ENCODE results near the gene SUSD6.

SUSD6 gene, protein sequence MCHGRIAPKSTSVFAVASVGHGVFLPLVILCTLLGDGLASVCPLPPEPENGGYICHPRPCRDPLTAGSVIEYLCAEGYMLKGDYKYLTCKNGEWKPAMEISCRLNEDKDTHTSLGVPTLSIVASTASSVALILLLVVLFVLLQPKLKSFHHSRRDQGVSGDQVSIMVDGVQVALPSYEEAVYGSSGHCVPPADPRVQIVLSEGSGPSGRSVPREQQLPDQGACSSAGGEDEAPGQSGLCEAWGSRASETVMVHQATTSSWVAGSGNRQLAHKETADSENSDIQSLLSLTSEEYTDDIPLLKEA

DNA sequence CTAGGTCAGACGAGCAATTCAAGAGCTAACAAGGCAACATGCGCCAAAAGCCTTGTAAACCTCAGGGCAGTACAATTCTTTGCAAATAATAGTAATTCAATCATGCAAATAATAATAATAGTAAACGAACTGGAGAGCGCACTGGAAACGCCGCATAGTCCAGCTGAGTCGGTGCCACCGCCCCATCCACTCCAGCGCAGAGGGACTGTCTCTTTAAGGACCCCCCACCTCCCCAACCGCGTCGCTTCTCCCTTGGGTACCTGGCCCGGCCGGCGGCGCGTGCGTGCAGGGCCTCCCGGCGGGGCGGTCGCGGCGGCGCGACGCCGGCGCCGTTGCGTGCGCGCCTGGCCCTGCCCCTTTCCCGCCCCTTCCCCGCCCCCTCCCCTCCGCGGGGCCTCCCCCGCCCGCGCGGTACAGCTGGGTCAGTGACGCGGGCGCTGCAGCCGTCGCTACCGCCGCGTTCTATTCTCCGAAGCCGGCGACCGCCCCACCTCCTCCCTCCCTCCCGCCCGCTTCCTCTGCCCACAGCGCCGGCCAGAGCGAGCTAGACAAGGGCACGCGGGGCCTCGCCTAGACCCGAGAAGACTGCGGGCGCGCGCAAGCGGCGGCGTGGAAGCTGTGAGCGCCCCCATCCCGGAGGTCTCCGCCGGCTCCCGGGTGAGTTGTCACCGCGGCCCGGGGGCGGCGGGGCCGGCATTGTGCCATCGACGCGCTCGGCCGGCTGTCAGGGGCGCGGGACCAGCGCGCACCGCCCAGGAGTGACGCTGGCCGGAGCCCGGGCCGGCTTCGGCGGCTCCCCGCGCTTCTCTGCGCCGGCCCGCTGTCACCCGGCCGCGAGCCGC is at the start of gene SUSD6:
SUSD6 (plus strand) TSS at position 425 of the 842 bp plus-strand sequence. CDS start 46,997 bp downstream, outside the sequence.
- H3K27ac ChIP-seq: peak within 1 kb of the TSS; percentile 85
- no peak for TF ChIP-seq ZFX (IDR thresholded peaks at IDR 0.05)
- TF ChIP-seq, protein P1, sequence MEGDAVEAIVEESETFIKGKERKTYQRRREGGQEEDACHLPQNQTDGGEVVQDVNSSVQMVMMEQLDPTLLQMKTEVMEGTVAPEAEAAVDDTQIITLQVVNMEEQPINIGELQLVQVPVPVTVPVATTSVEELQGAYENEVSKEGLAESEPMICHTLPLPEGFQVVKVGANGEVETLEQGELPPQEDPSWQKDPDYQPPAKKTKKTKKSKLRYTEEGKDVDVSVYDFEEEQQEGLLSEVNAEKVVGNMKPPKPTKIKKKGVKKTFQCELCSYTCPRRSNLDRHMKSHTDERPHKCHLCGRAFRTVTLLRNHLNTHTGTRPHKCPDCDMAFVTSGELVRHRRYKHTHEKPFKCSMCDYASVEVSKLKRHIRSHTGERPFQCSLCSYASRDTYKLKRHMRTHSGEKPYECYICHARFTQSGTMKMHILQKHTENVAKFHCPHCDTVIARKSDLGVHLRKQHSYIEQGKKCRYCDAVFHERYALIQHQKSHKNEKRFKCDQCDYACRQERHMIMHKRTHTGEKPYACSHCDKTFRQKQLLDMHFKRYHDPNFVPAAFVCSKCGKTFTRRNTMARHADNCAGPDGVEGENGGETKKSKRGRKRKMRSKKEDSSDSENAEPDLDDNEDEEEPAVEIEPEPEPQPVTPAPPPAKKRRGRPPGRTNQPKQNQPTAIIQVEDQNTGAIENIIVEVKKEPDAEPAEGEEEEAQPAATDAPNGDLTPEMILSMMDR (conservative IDR thresholded peaks at IDR 0.05): no peak

DNA sequence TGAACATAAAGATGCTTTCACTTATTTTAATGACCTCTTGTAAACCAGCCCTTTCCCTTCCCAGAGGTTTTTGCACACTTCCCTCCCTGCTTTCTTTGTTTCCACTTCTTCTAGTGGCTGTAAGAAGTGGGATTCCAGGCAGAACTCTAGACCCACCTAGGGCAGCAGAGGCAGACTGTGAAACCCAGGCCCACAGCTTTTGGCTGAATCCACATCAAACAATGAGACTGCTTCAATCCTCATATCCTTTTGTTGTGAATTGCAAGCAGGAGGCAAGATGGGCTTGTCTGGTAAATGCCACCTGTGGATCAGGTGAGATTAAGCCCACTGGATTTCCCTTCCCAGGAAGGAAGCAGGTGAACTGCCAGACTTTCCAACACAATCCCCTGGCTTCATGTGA is 49.5 kb upstream of the SUSD6 start:
- TF ChIP-seq, protein P1 (conservative IDR thresholded peaks at IDR 0.05): no peak
- H3K27ac ChIP-seq: no peak overlapping the region

DNA sequence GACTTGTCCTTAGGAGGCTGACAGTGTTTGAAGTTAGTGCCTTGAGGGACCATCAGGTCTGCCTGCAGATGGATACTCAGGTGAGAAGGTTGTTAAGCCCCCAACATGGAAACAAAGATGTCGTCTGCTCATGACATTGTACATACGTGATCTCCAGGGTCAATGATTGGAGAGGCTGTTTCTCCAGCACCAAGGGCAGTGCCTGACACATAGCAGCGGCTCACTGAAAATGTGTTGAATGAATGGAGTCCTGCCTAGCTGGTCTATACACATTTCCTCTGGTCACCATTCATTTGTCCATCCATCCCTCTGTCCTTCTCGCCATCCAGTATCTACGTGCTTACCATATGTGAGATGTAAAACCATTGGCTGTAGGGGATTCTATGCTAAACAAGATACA is 43.8 kb upstream of the SUSD6 start:
- TF ChIP-seq, protein P1 (conservative IDR thresholded peaks at IDR 0.05): no peak
- no peak for TF ChIP-seq ZFX (IDR thresholded peaks at IDR 0.05)
- H3K27ac ChIP-seq: no peak overlapping the region

DNA sequence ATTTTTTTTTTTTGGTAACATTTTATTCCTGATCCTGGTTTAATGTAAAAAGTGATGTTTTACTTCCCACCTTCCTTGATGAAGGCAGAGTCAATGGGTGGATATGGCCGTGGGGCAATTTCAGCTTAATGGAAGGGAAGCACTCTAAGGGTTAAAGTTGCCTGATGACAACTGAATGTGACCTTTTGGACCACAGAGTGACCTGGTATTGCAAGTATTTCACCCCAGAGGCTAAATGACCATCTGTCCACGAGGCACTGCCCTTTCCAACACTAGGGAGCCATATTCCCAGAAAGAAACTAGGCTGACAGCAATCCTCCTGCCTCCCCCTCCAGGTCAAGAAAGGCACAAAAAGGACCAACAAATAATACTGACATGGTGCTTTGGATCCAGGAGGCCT is 41.5 kb upstream of the SUSD6 start:
- H3K27ac ChIP-seq: no peak overlapping the region

DNA sequence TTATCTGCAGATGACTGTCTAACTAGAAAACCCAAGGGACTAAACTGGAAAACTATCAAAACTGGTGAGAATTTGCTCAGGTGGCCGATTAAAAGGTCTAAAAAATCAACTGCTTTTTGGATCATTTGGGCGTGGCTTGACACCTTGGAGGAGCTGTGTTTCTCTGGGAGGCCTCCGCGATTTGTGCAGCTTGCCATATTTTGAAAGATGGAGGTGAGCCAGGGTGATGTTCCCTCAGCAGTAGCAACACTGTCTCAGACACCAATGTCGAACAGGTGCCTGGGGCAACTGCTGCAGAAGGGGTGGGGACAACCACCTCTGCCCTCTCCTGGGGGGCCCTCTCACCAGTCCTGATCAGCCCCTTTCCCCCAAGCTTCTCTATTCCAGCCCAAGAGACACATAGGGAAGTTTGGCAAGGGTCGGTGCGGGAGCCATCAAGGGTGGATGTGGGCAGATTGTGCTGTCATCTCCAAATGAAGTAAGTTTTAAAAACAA is 40.5 kb upstream of the SUSD6 start:
- no peak overlapping the region for H3K27ac ChIP-seq
- TF ChIP-seq, protein P1 (conservative IDR thresholded peaks at IDR 0.05): no peak

More for the DNA sequence above, 41.5 kb upstream of the SUSD6 start:
- TF ChIP-seq, protein P1 (conservative IDR thresholded peaks at IDR 0.05): no peak
- TF ChIP-seq ZFX (IDR thresholded peaks at IDR 0.05): no peak

DNA sequence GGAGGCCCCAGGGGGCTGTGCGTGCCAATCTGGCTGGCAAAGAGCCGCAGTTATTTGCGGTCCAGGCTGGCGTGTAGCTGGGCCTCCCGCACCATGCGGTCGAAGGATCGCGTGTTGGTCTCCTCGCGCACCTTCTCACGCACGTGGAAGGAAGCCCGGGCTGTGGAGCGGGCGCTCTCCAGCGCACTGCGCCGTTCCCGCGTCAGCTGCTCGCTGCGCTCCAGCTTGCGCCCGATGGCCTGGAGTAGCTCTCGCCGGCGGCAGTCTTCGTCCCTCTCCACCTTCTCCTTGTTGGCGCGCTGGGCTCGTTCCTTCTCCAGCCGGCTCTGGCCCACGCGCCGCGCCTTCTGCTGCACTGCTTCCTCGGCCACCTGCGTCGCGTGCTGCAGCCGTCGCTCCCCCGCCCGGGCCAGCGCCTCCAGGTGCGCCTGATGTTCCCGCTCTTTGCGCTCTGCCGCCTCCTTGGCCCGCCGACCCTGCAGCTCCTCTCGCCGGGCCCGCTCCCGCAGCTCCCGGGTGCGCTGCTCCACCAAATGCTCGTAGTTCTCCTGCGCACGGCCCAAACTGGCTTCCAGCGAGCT is 39.9 kb upstream of the SUSD6 start:
- TF ChIP-seq ZFX (IDR thresholded peaks at IDR 0.05): no peak
- TF ChIP-seq, protein P1 (conservative IDR thresholded peaks at IDR 0.05): no peak
- H3K27ac ChIP-seq: peak overlapping the region; percentile 35
